ENCODE results near the gene MX2.

MX2 gene

DNA sequence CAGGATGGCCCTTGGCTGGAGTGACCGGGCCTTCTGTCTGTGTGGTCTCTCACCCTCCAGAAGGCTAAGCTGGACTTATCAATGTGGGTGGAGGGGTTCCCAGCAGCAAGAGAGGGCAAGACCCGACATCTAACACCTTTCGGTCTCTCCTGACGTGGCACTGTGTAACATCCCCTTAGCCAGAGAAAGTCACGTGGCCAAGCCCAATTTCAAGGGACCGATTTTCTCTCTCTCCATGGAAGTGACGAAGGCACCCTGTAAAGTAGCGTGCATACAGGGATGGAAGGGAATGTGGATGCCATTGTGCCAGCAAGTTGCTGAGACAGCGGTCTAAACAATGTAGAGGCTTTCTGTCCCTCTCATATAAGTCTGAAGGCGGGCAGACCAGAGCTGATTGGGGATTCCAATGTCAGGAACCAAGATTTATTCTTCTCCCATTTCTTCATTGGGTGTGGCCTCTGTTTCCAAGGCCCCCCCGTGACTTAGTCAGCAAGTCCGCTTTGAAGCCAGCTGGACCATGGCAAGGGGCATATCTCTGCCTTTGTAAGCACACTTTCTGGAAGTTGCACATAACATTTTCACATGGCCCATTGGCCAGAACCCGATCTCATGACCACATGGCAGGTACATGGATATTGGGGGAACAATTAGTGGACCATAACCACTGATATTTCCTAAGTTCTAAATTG, 76.7 kb downstream of the MX2 start:
- no peak for DNase-seq (ENCODE audit: low read depth)

DNA sequence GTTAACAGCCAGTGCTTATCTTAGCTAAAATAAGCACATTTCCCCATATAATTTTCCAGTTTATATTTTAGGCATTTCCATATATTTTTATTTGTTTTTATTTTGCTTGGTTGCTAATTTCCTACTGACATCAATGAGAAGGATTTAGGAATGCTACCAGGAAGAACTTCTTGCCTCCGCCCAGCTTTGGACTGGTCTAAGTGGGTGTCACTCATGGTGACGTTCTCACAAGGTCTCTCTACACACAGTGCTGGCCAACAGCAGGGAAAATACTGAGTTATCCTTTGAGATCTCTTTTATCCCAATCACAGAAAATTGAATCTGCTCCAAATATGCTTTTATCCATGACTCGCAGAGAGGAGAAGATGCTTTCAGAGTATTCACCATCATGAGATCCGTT, 77.4 kb downstream of the MX2 start:
- no peak for DNase-seq (ENCODE audit: low read depth)

DNA sequence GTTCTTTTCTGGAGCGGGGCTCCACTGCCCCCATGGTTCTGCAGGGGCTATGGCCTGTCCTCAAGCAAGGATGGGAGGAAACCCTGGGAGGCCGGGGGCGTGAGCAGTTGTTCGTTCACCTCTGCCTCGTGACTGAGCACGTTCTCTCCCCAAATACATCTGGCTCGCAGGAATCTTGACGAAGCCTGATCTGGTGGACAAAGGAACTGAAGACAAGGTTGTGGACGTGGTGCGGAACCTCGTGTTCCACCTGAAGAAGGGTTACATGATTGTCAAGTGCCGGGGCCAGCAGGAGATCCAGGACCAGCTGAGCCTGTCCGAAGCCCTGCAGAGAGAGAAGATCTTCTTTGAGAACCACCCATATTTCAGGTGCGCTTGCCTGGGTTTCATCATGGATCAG, 79.7 kb downstream of the MX2 start:
- no peak for DNase-seq (ENCODE audit: low read depth)

DNA sequence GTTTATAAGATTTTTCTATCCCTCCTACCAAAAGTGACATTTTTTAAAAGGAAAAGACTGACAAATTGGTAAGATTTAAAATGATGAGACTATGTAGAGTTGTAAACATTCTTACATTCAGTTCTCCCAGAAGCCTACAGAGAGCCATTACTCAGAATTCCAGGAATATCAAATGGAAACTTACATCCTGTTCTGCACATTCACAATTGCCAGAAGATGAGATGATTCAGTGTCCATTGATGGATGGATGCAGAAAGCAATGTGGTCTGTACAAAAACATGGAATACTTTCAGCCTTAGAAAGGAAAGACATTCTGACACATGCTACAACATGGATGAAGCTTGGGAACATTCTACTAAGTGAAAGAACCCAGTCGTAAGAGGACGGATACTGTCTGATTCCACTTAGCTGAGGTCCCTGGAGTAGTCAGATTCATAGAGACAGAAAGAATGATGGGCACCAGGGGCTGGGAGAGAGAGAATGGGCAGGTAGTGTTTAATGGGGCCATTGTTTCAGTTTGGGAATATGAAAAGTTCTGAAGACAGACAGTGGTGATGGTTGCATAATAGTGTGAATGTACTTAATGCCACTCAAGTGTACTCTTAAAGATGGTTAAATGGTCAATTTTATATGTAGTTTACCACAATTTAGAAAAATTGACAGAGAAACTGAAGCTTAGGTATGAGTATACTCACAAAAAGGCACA, 80.8 kb downstream of the MX2 start:
- DNase-seq (ENCODE audit: low read depth): no peak

DNA sequence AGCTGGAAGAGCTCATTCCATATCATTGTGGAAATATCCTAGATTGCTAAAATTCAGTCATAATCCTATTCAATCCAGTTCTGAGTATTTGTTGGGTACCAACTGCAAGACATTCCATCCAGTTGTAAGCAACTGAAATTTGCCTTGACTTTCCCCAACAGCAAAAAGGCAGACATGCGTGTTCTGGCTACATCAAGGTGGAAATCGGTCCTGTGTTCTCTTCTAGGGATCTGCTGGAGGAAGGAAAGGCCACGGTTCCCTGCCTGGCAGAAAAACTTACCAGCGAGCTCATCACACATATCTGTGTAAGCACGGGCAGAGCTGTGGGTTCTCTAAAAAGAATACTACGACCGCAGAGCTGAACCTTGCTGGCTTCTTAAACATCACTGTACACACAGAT, 81.7 kb downstream of the MX2 start:
- DNase-seq (ENCODE audit: low read depth): no peak

DNA sequence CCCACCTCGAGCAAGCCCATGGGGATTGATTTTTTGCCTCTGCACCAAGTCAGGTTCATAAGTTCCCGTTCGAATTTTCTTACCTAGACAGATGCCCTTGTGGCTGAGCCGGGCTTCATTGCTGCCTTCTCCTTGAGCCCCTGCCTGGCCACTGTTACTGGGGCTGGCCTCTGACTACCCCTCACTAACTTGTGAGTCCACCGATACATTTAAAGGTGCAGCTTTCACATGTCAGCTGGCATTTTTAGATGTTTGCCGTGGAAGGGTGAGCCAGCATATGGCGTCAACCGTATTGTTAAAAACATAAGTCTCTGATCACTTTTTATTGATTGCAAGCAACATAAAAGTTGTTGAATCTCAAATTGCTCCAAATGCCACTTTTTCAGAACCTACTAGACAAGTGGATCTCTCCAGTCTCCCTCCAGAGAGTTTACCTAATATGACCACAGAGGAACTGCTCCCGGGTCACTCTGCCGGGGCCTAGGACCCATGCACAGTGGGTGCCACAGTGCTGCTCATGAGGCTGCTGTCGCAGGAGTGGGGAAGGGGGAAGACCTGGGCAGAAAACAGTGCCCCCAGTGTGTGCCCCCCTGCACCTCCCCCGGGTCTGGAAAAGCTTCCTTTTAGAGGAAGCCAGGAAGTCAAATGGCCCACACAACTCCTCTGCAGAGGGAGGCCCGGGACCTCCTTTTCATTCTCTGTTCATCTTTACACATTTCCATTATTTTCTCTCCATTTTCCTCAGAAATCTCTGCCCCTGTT, 83.1 kb downstream of the MX2 start:
- DNase-seq (ENCODE audit: low read depth): no peak

DNA sequence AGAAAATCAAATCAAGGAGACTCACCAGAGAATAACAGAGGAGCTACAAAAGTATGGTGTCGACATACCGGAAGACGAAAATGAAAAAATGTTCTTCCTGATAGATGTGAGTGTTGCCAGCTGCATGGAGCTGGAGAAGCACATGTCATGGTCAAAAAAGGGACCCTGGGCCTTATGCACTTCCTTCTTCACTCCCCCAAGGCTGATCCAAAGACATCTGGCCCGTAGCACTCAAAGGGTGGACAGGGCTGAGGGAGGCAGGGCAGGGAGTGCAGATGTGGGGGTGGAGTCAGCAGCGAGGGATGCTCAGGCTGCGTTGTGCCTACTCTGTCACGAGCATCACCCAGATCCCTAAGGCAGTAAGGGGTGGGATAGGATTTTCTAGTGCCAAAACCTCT, 83.6 kb downstream of the MX2 start:
- DNase-seq (ENCODE audit: low read depth): no peak

DNA sequence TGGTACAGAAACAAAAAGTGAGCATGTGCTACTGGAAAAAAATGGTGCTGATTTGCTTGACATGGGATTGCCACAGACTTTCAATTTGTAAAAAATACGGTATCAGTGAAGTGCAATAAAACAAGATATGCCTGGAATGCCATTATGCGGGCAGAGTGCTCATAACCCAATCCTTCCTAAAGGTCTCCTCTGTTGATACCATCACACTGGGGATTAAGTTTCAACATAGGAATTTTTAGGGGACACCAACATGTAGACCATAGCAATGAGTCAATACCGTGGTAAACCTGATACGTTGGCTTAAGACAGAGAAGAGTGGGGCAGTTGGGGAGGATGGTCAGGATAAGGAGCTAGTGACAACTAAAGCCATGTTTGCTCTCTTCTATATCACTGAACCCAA, 84.8 kb downstream of the MX2 start:
- no peak for DNase-seq (ENCODE audit: low read depth)

DNA sequence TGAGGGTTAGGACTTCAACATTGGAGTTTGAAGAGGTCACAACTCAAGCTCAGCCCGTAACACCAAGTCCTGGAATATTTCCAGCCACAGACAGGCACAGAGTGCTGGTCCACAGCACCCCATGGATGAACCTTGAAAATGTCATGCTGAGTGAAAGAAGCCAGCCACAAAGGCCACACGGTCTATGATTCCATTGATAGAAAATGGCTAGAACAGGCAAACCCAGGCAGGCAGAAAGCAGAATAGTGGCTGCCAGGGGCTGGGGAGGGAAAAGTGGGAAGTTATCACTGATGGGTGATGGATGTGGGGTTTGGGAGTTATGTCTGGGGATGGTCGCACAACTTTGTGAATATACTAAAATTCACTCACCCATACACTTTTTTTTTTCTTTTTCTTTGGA, 85.5 kb downstream of the MX2 start:
- DNase-seq (ENCODE audit: low read depth): no peak

DNA sequence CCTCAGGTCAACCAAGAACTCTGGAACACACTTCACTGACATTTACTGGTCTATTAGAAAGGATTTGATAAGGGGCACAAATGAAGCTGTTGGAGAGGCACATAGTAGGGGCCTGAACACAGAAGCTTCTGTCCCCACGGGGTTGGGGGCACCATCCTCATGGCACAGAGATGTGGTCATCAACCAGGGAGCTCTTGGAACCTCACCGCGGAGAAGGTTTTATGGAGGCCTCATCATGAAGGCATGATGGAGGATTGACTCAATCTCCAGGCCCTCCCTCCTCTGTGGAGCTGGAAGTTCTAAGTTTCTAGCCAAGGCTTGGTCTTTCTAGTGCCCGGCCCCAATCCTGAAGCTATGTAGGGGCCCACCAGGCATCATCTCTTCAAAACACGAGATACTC, 87.8 kb downstream of the MX2 start:
- no peak for DNase-seq (ENCODE audit: low read depth)

DNA sequence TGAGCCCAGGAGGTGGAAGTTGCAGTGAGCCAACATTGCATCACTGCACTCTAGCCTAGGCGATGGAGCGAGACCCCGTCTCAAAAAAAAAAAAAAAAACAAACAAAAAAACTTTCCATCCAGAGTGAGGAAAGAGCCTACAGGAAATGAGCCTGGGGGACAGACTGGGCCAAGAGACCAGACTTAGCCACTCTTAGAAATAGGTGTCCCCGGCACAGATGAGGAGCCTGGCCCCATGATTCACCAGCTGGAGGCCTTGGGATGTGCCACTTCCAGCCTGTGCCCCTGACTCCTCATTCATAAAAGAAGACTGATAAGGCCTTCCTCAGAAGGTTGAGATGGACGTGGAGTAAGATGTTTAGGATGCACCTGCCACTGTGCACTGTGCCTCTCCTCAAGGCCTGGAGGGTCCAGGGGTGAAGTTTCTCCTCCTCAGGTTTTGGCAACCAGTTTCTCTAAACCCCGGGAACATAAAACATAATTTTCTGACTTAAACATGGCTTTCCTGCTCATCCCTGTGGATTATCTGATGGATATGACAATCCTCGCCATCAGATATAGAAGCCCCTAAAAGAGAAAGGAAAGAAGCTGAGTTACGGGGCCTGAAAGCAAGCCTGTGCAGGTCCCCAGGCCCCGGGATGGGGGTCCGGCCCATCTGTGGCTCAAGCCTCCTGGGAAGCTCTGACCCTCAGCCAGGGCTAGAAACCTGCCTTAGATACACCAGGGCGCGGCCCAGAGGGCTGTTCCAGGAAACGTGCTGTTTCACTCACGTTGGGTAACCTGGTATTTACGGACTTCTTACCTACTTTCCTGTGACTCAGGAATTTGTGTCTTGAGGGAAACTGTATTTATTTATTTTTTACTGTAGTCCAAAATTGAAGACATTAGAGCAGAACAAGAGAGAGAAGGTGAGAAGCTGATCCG, 90.2 kb downstream of the MX2 start:
- no peak for DNase-seq (ENCODE audit: low read depth)

DNA sequence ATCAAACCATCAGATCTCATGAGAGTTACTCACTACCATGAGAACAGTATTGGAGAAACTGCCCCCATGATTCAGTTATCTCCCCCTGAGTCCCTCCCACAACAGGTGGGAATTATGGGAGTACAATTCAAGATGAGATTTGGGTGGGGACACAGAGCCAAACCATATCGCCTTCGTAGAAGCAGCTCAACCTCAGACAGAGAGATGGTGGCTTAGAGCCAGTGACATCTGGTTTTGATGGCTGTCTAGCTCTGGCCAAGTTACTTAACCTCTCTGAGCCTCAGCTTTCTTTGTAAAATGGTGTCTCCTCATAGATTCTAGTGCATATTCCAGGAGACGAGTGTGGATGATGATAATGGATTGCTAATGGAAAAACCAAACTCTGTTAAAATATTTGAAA, 91.4 kb downstream of the MX2 start:
- DNase-seq (ENCODE audit: low read depth): no peak

DNA sequence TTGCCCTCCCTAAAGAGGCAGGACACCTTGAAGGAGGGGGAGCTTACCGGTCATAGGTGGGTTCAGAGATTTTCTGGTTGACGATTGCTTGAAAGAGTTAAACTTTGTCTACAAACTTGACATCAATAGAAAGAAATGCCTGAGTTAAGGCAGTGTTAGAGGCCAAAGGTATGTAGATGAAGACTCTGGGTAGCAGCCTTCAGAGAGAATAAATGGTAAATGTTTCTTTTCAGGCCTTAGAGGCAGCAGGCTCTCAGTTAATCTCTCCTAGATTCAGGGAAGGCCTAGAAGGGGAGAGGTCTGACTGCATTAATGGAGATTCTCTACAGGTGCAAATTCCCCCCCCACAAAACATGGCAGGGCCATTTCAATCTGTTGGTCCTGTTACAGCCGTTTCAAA, 91.9 kb downstream of the MX2 start:
- DNase-seq (ENCODE audit: low read depth): no peak

DNA sequence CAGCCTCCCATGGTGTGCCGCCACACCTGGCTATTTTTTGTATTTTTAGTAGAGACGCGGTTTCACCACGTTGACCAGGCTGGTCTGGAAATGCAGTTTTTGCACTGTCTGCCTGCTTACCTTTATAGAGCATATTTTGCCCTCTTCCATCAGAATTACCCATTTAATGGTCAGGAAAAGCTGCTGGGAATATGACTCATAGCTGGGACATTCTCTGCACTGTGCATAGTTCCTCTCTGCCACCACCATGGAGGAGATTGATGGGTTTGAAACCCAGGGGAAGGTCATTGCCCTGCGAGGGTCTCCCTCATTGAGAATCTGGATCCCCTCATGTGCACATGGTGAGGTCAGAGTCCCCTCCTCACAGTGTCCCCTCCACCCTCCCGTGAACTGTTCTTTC, 96.3 kb downstream of the MX2 start:
- no peak for DNase-seq (ENCODE audit: low read depth)

DNA sequence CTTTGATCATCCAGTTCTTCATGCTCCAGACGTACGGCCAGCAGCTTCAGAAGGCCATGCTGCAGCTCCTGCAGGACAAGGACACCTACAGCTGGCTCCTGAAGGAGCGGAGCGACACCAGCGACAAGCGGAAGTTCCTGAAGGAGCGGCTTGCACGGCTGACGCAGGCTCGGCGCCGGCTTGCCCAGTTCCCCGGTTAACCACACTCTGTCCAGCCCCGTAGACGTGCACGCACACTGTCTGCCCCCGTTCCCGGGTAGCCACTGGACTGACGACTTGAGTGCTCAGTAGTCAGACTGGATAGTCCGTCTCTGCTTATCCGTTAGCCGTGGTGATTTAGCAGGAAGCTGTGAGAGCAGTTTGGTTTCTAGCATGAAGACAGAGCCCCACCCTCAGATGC, 96.7 kb downstream of the MX2 start:
- DNase-seq (ENCODE audit: low read depth): no peak

Measured in fibroblast of the conjunctiva (primary cell).